ENCODE measurements around the gene TP53INP2. TPM values are rescaled to one million over a fixed set of nuclear protein-coding genes. Genes with fewer than 3 reads are reported as not detected.

The TP53INP2 gene
- total and polyA plus RNA-seq, 9 of the 15 experiments (the other 6 are each of a cell fraction or from before 2014, with no cell fraction given) = 0.43 to 5.0 (median 1.3) TPM

GRCh38 chr20:34689486-34689885 is 14.7 kb upstream of the TP53INP2 start (continued):
- TF ChIP-seq, protein P1, sequence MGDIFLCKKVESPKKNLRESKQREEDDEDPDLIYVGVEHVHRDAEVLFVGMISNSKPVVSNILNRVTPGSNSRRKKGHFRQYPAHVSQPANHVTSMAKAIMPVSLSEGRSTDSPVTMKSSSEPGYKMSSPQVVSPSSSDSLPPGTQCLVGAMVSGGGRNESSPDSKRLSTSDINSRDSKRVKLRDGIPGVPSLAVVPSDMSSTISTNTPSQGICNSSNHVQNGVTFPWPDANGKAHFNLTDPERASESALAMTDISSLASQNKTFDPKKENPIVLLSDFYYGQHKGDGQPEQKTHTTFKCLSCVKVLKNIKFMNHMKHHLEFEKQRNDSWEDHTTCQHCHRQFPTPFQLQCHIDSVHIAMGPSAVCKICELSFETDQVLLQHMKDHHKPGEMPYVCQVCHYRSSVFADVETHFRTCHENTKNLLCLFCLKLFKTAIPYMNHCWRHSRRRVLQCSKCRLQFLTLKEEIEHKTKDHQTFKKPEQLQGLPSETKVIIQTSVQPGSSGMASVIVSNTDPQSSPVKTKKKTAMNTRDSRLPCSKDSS (IDR thresholded peaks at IDR 0.05; ENCODE audit: low read depth, partially characterized antibody) = no peak
- peak; percentile 47; the same call in 1 of the 2 replicates for TF ChIP-seq JUN (IDR thresholded peaks at IDR 0.05; ENCODE audit: borderline replicate concordance, low read depth, low read length)
- no peak for TF ChIP-seq JUN (CRISPR knock-in tag; IDR thresholded peaks at IDR 0.05; ENCODE audit: borderline replicate concordance)
- no peak for TF ChIP-seq TRIM28 (IDR thresholded peaks at IDR 0.05)
- peak in 1 of 2 experiments; percentile 52; a peak in 1 of 4 replicates for TF ChIP-seq RCOR1 (IDR thresholded peaks at IDR 0.05; ENCODE audit: borderline replicate concordance in 1 of 2, low read depth in 2 of 2, low read length in 2 of 2)
- TF ChIP-seq CHD4 (IDR thresholded peaks at IDR 0.05; ENCODE audit: insufficient read depth, insufficient replicate concordance, low read depth, low read length, poor library complexity, severe bottlenecking) = no peak
- TF ChIP-seq, protein P2, sequence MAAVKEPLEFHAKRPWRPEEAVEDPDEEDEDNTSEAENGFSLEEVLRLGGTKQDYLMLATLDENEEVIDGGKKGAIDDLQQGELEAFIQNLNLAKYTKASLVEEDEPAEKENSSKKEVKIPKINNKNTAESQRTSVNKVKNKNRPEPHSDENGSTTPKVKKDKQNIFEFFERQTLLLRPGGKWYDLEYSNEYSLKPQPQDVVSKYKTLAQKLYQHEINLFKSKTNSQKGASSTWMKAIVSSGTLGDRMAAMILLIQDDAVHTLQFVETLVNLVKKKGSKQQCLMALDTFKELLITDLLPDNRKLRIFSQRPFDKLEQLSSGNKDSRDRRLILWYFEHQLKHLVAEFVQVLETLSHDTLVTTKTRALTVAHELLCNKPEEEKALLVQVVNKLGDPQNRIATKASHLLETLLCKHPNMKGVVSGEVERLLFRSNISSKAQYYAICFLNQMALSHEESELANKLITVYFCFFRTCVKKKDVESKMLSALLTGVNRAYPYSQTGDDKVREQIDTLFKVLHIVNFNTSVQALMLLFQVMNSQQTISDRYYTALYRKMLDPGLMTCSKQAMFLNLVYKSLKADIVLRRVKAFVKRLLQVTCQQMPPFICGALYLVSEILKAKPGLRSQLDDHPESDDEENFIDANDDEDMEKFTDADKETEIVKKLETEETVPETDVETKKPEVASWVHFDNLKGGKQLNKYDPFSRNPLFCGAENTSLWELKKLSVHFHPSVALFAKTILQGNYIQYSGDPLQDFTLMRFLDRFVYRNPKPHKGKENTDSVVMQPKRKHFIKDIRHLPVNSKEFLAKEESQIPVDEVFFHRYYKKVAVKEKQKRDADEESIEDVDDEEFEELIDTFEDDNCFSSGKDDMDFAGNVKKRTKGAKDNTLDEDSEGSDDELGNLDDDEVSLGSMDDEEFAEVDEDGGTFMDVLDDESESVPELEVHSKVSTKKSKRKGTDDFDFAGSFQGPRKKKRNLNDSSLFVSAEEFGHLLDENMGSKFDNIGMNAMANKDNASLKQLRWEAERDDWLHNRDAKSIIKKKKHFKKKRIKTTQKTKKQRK (IDR thresholded peaks at IDR 0.05; ENCODE audit: borderline replicate concordance, low read depth, low read length) = no peak
- no peak for TF ChIP-seq RBM34 (IDR thresholded peaks at IDR 0.05; ENCODE audit: borderline replicate concordance, insufficient read depth, low read length)
- no peak for TF ChIP-seq CREBBP (IDR thresholded peaks at IDR 0.05; ENCODE audit: low read depth, low read length)
- peak; percentile 69 for TF ChIP-seq RBM25 (IDR thresholded peaks at IDR 0.05; ENCODE audit: low read depth, low read length, severe bottlenecking)
- TF ChIP-seq WHSC1 (IDR thresholded peaks at IDR 0.05; ENCODE audit: low read length) = no peak
- TF ChIP-seq, protein P3, sequence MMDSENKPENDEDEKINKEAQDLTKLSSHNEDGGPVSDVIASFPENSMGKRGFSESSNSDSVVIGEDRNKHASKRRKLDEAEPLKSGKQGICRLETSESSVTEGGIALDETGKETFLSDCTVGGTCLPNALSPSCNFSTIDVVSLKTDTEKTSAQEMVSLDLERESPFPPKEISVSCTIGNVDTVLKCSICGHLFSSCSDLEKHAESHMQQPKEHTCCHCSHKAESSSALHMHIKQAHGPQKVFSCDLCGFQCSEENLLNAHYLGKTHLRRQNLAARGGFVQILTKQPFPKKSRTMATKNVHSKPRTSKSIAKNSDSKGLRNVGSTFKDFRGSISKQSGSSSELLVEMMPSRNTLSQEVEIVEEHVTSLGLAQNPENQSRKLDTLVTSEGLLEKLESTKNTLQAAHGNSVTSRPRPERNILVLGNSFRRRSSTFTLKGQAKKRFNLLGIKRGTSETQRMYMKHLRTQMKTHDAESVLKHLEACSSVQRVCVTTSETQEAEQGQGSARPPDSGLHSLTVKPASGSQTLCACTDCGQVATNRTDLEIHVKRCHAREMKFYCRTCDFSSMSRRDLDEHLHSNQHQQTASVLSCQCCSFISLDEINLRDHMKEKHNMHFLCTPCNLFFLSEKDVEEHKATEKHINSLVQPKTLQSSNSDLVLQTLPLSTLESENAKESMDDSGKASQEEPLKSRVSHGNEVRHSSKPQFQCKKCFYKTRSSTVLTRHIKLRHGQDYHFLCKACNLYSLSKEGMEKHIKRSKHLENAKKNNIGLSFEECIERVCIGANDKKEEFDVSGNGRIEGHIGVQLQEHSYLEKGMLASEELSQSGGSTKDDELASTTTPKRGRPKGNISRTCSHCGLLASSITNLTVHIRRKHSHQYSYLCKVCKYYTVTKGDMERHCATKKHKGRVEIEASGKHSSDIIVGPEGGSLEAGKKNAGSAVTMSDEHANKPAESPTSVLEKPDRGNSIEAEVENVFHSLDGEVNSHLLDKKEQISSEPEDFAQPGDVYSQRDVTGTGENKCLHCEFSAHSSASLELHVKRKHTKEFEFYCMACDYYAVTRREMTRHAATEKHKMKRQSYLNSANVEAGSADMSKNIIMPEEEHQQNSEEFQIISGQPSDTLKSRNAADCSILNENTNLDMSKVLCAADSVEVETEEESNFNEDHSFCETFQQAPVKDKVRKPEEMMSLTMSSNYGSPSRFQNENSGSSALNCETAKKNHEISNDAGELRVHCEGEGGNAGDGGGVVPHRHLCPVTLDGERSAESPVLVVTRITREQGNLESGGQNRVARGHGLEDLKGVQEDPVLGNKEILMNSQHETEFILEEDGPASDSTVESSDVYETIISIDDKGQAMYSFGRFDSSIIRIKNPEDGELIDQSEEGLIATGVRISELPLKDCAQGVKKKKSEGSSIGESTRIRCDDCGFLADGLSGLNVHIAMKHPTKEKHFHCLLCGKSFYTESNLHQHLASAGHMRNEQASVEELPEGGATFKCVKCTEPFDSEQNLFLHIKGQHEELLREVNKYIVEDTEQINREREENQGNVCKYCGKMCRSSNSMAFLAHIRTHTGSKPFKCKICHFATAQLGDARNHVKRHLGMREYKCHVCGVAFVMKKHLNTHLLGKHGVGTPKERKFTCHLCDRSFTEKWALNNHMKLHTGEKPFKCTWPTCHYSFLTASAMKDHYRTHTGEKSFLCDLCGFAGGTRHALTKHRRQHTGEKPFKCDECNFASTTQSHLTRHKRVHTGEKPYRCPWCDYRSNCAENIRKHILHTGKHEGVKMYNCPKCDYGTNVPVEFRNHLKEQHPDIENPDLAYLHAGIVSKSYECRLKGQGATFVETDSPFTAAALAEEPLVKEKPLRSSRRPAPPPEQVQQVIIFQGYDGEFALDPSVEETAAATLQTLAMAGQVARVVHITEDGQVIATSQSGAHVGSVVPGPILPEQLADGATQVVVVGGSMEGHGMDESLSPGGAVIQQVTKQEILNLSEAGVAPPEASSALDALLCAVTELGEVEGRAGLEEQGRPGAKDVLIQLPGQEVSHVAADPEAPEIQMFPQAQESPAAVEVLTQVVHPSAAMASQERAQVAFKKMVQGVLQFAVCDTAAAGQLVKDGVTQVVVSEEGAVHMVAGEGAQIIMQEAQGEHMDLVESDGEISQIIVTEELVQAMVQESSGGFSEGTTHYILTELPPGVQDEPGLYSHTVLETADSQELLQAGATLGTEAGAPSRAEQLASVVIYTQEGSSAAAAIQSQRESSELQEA (IDR thresholded peaks at IDR 0.05; ENCODE audit: low read depth) = no peak
- no peak for TF ChIP-seq ZBTB12 (CRISPR knock-in tag; IDR thresholded peaks at IDR 0.05)
